MM.1S (cell line): Measurements from ENCODE around the gene KCTD7.

Experiments
- EZH2 ChIP-seq: fragments of 300-600 bp; sonication (generic); optimal IDR thresholded peaks from 2 replicates; pipeline ENCODE3; 2017; ENCODE audit warnings: low read depth, mild to moderate bottlenecking, antibody characterized with exemption, low read length, mixed read lengths
- TF ChIP-seq, protein P1 (sequence below): fragments of 300-600 bp; sonication (generic); IDR thresholded peaks from 2 replicates; pipeline ENCODE4 v1.5.1; 2016; ENCODE audit warnings: antibody characterized with exemption, low read length, mixed read lengths

DNA sequence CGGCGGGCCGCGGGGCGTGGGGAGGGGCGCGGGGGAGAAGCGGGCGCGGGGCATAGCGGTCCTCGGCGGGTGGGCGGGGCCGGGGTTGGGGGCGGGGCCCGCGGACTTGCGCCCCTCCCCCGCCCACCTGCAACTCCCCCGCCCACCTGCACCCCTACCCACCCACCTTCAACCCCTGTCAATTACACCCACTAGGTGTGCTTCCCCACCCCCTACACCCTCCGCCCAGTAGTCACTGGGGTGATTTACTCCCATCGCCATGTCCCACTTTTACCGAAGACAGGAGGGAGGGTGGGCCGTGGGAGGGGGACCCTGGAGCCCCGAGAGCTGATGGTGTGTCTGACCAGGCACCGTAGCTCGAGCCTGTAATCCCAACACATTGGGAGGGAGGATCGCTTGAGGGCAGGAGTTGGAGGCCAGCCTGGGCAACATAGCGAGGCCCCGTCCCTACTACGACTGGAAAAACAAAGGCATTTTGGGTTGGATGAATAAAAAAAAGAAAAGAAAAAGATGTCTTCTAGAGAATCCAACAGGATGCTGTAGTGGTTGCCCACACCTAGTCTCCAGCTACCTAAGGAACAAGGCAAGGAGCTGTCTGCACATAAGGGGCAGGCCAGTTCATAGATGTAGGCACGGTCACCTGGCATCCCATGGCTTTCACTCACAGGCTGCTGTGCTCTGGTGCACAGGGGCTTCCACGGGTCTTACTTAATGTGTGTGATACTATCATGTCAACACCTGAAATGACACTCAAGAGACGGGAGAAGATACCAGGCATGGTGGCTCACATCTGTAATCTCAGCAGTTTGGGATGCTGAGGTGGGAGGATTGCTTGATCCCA, 761 bp downstream of the KCTD7 start:
- TF ChIP-seq EZH2 = no peak
- TF ChIP-seq, protein P1, sequence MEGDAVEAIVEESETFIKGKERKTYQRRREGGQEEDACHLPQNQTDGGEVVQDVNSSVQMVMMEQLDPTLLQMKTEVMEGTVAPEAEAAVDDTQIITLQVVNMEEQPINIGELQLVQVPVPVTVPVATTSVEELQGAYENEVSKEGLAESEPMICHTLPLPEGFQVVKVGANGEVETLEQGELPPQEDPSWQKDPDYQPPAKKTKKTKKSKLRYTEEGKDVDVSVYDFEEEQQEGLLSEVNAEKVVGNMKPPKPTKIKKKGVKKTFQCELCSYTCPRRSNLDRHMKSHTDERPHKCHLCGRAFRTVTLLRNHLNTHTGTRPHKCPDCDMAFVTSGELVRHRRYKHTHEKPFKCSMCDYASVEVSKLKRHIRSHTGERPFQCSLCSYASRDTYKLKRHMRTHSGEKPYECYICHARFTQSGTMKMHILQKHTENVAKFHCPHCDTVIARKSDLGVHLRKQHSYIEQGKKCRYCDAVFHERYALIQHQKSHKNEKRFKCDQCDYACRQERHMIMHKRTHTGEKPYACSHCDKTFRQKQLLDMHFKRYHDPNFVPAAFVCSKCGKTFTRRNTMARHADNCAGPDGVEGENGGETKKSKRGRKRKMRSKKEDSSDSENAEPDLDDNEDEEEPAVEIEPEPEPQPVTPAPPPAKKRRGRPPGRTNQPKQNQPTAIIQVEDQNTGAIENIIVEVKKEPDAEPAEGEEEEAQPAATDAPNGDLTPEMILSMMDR = no peak
